Measurements from ENCODE around the gene CRYBB1.

DNA sequence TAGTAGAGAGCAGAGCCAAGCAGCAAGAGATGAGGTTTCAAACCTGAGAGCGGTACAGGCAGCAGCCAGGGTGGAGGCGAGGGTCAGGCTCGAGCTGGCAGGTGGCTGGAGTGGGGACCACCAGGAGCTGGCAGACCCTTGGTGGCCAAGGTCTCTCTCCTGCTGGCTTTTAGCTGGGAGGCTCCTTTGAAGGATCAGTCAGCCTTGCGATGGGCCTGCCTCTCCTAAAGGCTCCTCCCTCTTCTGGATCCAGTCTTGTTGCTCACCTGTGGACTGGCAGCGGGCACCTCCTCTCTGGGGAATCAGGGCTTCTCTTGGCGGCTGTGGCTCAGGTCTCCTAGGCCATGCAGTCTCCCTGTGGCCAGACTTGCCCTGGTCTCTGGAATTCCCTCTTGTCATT is 52.6 kb downstream of the CRYBB1 start:
- TF ChIP-seq CTCF (IDR thresholded peaks at IDR 0.05) (no peak), POLR2A (IDR thresholded peaks at IDR 0.05) (no peak)
